GM12873 (cell line): Measurements from ENCODE around the gene SULT2B1.

ENCODE experiments used
- TF ChIP-seq, protein P1 (sequence below): IDR thresholded peaks from 2 replicates; pipeline ENCODE4 v1.5.1; 2012; ENCODE audit warnings: low read depth, mild to moderate bottlenecking, moderate library complexity, low read length, control low read depth; ENCODE audit not compliant: insufficient read depth; ENCODE audit errors: missing control alignments

Gene SULT2B1

DNA sequence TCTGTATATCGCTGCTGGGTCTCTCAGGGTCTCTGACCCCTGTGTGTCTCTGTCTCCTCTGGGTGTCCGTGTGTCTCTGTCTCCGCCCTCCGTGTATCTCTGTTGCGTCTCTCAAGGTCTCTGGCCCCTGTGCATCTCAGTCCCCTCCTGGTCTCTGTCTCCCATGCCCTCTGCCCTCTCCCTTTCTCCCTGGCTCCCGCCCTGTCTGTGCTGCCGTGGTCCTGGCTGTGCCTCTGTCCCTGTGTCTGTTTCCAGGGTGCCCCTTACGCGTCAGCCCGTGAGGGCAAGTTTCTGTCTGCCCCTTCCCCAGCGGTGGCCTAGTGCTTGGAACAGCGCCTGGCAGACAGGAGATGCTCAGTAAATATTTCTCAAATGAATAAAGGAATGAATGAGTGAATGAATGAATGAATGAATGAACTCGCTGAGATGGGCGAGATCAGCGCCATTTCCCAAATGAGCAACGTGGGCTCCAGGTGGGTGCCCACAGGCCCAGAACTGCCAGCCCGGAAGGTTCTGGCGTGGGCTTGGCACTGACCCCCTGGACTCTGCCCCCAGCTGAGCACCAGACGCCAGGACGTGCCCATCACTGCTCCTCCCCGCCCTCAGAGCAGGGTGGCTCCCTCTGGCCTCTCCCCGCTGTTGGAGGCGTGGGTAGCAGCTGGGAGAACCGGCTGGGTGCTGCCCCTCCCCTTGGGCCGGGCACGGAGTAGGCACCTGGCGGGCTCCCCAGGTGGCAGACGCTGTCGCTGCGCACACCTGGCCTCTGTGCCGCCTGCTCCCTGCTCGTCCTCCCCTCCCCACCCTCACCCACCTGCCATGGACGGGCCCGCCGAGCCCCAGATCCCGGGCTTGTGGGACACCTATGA, at the start of gene SULT2B1:
Gene SULT2B1, plus strand, starts transcription at position 736 of the 866 bp plus-strand sequence. Its CDS starts 81 bp downstream, at position 817.
- TF ChIP-seq, protein P1, sequence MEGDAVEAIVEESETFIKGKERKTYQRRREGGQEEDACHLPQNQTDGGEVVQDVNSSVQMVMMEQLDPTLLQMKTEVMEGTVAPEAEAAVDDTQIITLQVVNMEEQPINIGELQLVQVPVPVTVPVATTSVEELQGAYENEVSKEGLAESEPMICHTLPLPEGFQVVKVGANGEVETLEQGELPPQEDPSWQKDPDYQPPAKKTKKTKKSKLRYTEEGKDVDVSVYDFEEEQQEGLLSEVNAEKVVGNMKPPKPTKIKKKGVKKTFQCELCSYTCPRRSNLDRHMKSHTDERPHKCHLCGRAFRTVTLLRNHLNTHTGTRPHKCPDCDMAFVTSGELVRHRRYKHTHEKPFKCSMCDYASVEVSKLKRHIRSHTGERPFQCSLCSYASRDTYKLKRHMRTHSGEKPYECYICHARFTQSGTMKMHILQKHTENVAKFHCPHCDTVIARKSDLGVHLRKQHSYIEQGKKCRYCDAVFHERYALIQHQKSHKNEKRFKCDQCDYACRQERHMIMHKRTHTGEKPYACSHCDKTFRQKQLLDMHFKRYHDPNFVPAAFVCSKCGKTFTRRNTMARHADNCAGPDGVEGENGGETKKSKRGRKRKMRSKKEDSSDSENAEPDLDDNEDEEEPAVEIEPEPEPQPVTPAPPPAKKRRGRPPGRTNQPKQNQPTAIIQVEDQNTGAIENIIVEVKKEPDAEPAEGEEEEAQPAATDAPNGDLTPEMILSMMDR = no peak

DNA sequence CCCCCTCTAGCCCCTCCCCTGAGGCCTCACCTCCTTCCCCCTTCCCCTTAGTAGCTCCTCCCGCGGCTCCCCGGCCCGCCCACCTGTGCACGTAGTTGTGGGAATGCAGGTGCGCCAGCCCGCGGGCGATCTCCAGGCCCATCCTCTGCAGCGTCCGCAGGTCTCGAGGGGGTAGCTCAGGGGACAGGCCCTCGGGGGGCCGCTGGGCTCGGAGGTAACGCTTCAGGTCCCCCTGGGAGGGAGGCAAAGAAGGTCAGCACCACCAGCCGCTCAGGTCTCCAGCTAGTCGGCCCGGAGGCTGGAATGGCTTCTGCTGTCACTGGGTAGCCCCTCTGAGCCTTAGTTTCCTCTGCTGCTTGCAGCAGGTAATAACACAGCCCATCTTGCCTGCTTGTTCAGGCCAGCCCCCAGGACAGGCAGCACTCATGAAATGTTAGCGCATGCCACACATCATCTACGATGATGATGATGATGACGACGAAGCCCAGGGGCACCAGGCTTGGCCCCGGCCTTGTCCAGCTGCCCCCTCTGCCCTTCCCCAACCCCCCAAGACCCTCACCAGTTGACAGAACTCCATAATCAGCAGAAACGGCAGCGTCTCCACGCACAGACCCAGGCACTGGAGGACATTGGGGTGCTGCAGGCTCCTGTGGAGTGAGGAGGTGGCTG, 49.5 kb upstream of the SULT2B1 start:
- TF ChIP-seq, protein P1 = no peak

DNA sequence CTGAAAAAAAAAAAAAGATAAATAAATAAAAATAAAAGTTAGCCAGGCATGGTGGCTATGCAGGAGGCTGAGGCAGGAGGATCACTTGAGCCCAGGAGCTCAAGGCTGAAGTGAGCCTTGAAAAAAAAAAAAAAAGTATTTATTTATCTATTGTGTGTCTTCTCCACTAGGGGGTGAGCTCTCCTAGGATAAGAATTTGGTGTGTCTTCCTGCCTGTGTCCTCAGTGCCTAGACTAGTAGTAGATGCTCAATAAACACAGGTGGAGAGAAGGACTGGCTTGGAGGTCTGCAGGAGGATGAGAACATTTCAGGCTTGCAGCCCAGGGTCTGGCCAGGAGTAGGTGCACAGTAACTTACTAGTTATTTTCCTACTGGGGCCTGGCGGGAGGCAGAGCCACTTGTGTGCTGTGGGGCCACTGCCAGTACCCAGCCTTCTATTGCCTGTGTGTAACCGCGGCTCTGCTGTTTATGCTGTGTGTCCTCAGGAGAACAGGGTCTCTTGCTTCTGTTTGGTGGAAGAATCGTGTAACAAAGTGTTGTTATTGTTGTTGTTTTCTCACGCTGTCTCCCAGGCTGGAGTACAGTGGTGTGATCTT, 45.7 kb upstream of the SULT2B1 start:
- TF ChIP-seq, protein P1 = peak; percentile 60

DNA sequence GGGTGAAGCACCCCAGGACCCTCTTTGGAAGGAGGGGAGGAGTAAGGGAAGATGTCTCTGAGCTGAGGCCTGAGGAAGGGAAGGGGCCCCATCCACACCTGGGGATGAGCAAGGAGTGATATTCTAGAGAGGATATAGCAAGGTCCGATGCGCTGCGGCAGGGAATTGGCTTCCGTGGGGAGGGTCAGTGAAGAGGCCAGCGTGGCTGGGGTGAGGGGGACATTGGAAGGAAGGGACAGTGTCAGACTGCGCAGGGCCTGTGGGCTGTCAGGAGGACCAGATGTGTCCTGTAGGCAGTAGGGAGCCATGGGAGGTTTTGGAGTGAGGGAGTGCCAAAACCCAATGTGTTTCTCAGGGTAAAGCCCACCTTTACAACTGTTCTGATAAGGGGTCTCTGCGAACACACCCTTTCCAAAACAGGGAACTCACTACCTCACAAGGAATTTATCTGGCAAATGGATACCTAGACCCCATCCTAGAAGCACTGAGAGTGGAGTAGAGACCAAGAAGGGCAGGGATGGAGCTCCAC, 44.0 kb upstream of the SULT2B1 start:
- TF ChIP-seq, protein P1 = no peak

DNA sequence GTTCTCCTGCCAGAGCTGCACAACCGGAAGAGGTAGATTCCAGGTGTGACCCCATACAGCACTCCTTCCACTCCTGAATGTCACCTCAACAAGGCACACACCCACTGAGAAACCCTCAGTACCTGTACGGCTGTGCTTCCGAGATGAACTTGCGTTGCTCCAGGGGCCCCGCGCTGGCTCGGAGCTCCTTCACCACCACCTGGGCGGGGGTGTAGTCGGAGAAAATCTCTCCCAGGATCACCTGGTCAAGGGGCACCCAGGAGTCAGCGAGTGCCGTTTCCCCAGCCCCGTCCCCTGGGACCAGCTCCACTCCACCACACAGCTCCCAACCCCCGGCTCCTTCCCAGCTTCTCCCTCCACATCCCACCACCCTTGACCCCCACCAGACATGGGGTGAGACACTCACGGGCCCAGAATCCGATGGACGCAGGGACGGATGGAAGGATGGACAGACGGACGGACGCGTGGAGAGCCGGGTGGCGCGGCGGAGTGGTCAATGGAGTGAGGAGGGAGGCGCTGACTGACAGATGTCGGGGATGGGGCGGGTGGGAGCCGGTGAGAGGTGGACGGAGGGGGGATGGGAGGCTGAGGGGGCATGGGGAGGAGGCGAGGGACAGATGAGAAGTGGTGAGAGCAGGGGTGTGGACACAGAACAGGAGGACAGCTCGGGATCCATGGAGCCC, 43.1 kb upstream of the SULT2B1 start:
- TF ChIP-seq, protein P1 = no peak

DNA sequence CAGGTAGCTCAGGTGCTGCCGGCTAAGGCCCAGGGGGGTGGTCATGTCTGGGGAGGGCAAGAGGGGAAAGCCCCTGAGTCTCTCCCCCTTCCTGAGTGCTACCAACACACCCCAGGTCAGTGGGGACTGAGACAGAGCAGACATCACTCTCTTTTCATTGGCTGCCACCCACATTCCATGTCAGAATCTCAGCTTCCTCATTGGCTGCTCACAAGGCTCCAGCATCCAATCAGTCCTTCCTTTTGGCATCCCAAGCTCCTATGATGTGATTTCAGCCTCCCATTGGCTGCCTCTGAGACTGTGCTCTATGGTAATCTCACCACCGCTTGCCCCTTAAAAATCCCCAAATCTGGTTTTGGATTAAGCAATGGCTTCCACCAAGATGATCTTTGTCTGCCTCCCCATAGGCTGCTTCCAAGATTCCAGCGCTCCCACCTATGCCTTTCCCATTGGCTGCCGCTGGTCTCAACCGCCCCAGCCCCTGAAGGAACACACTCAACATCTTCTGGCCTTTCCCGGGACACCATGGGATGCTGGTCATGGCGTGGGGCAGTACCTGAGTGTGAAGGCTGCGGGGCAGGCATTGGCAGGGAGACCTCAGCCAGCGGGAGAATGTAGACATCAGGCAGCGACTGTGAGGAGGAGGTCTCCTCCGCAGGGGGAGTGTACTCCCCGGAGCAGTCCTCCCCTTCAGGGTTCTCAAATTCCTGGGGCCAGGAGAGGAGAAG, 42.3 kb upstream of the SULT2B1 start:
- TF ChIP-seq, protein P1 = no peak
